Epidermal melanocyte (primary cell): ENCODE measurements around the gene TMEM187.
A peak's percentile ranks its signal among the peaks of the same experiment; 100 is the strongest.
"Not testable (repeated sequence)": the region's sequence is repeated elsewhere in the genome, so short reads cannot be mapped to it uniquely, and the experiment has no call there.

Source experiments
- DNase-seq: peaks from one replicate; pipeline ENCODE4 v3.0.0; 2011; ENCODE audit warnings: low spot score; ENCODE audit not compliant: insufficient read length

Gene TMEM187

GRCh38 chrX:153971124-153971449 lies 1.5 kb upstream of the TMEM187 start:
- DNase-seq: peak; percentile 38

- peak; percentile 39 for DNase-seq
Measured at GRCh38 chrX:153971450-153972367, 845 bp upstream of the TMEM187 start, which contains the start of gene HCFC1. Gene HCFC1 (minus strand): TSS chrX:153971818. CDS start chrX:153970840, 978 bp downstream.

GRCh38 chrX:153973127-153974002 lies 811 bp downstream of the TMEM187 start:
- no peak for DNase-seq

GRCh38 chrX:153974003-153974725 lies 1.6 kb downstream of the TMEM187 start:
- no peak for DNase-seq

- DNase-seq: no peak
Measured at GRCh38 chrX:153974726-153975286, 2.3 kb downstream of the TMEM187 start.

GRCh38 chrX:153980394-153980793 lies 7.8 kb downstream of the TMEM187 start:
- not testable (repeated sequence) for DNase-seq

GRCh38 chrX:153981231-153981630 lies 8.7 kb downstream of the TMEM187 start:
- no peak for DNase-seq

- peak; percentile 66 for DNase-seq
Measured at GRCh38 chrX:153981771-153982533, 9.4 kb downstream of the TMEM187 start.

- no peak for DNase-seq
Measured at GRCh38 chrX:153983321-153983801, 10.8 kb downstream of the TMEM187 start.

- no peak for DNase-seq
Measured at GRCh38 chrX:153984351-153985178, 12.0 kb downstream of the TMEM187 start.

GRCh38 chrX:153988493-153988892 lies 15.9 kb downstream of the TMEM187 start:
- DNase-seq: no peak

GRCh38 chrX:153989973-153990655 lies 17.6 kb downstream of the TMEM187 start:
- no peak for DNase-seq

GRCh38 chrX:153991013-153991580 lies 18.5 kb downstream of the TMEM187 start:
- DNase-seq: no peak

GRCh38 chrX:153992180-153992579 lies 19.6 kb downstream of the TMEM187 start:
- no peak for DNase-seq

- DNase-seq: no peak
Measured at GRCh38 chrX:153993079-153993478, 20.5 kb downstream of the TMEM187 start.

- no peak for DNase-seq
Measured at GRCh38 chrX:153993978-153994377, 21.4 kb downstream of the TMEM187 start.

GRCh38 chrX:153994398-153994797 lies 21.8 kb downstream of the TMEM187 start:
- DNase-seq: not testable (repeated sequence)

- no peak for DNase-seq
Measured at GRCh38 chrX:153995504-153995903, 22.9 kb downstream of the TMEM187 start.
